HFFc6 (cell line): Measurements from ENCODE around the gene THOC1. TPM values are rescaled to one million over a fixed set of nuclear protein-coding genes. Genes with fewer than 3 reads are reported as not detected.

ENCODE experiments used
- DNase-seq: peaks from one replicate; pipeline ENCODE4 v3.0.0-alpha.2; 2018
- H3K27ac Mint-ChIP-seq: 2 replicates; pipeline ENCODE4 v1.8.0; 2020; ENCODE audit warnings: mild to moderate bottlenecking, mixed read lengths
- H3K27me3 Mint-ChIP-seq: 2 replicates; pipeline ENCODE4 v1.8.0; 2021; ENCODE audit warnings: mild to moderate bottlenecking, moderate library complexity, mixed read lengths; ENCODE audit not compliant: insufficient read depth
- H3K36me3 Mint-ChIP-seq: 2 replicates; pipeline ENCODE4 v1.8.0; 2021; ENCODE audit warnings: low read depth, mixed read lengths
- H3K4me1 Mint-ChIP-seq: 2 replicates; pipeline ENCODE4 v1.8.0; 2020; ENCODE audit warnings: low read depth, mixed read lengths
- H3K4me3 Mint-ChIP-seq: 2 replicates; pipeline ENCODE4 v1.8.0; 2020; ENCODE audit warnings: mild to moderate bottlenecking, moderate library complexity, mixed read lengths
- H3K9me3 Mint-ChIP-seq: 2 replicates; pipeline ENCODE4 v1.8.0; 2020; ENCODE audit warnings: mild to moderate bottlenecking, mixed read lengths
- total RNA-seq, 6 experiments: library from RNA; stranded (reverse); fragmentation: NEBNext Ultra II Directional; extraction: Animal tissue kit (Norgen Biotek cat#: 25700); gene quantifications; 2 replicates in 1 of 6; 3 replicates in 5 of 6; pipeline ENCODE4 v1.2.3, GENCODE V29; 2021
- TF ChIP-seq, protein P1 (sequence below): fragments of 200-600 bp; sonication (generic); IDR thresholded peaks from 2 replicates; pipeline ENCODE4 v1.5.0; 2021; ENCODE audit warnings: antibody characterized with exemption, mild to moderate bottlenecking

Gene THOC1
- total RNA-seq, 6 experiments from 2014 or later = 12.9 to 18.5 (median 16.4) TPM

DNA sequence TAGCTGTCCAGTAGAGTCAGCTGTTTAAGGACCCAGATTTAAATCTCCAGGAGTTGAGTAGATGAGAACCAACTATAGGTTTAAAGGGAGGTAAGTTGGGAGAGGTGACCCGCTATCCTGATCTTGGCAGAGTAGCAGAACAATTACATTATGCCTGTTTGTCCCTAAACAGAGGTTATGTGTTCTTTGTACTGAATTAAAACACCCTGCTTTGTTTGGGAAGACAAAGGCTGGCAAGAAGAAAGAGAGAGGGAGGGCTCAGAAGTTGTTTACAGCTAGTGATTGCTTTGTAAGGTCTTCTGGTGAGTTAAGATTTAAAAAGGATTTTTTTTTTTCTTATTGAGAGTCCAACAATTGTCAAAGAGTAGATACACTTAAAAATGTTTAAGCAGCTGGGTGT lies 72.2 kb downstream of the THOC1 start:
- no peak for DNase-seq
- Mint-ChIP-seq H3K27me3 (no peaks in the 10 kb centered on the region), H3K4me3 (no peak overlapping the region), H3K27ac (no peak overlapping the region), H3K36me3 (peaks cover 35% of the 10 kb centered on the region), H3K4me1 (peaks cover 15% of the 10 kb centered on the region), H3K9me3 (no peaks in the 10 kb centered on the region)
- TF ChIP-seq, protein P1, sequence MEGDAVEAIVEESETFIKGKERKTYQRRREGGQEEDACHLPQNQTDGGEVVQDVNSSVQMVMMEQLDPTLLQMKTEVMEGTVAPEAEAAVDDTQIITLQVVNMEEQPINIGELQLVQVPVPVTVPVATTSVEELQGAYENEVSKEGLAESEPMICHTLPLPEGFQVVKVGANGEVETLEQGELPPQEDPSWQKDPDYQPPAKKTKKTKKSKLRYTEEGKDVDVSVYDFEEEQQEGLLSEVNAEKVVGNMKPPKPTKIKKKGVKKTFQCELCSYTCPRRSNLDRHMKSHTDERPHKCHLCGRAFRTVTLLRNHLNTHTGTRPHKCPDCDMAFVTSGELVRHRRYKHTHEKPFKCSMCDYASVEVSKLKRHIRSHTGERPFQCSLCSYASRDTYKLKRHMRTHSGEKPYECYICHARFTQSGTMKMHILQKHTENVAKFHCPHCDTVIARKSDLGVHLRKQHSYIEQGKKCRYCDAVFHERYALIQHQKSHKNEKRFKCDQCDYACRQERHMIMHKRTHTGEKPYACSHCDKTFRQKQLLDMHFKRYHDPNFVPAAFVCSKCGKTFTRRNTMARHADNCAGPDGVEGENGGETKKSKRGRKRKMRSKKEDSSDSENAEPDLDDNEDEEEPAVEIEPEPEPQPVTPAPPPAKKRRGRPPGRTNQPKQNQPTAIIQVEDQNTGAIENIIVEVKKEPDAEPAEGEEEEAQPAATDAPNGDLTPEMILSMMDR = no peak

DNA sequence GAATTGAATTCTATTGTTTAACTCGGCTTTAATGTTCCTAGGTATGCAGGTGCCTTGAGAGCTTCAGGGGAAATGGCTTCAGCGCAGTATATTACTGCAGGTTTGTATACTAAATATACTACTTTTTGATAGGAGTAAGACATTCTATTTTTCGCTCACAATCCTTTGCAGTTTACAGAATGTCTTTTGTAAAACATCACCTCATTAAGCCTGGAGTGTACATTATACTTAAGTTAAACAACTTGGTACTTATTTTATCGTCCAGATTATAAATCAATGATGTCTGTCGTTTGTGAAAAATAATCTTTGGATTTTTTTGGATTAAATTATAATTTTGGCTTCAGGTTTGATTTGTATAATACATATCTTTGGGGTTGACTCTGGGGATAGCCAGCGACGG lies 75.0 kb downstream of the THOC1 start:
- Mint-ChIP-seq H3K9me3 (no peaks in the 10 kb centered on the region), H3K4me1 (peaks cover 15% of the 10 kb centered on the region), H3K27ac (no peak overlapping the region), H3K27me3 (no peaks in the 10 kb centered on the region), H3K4me3 (no peak overlapping the region), H3K36me3 (peaks cover 32% of the 10 kb centered on the region)
- DNase-seq = no peak
- TF ChIP-seq, protein P1 = no peak

DNA sequence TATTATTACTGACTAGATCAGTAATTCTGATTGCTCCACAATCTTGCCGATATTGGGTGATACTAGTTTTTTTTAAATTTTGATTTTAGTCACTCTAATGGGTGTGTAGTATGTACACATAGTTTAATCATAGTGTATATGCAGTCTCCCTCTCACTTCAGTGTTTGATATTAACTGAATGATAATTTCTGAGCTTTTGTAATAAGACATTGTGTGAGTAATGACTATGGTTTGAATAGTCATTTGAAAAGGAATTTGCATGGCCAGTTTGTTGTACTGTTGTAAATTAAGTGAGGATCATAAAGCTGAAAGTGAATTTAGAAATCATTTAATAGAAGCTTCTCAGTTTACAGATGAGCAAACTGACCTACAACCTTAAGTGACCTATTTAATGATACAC lies 76.1 kb downstream of the THOC1 start:
- no peaks in the 10 kb centered on the region for H3K27me3 Mint-ChIP-seq
- H3K27ac Mint-ChIP-seq = no peak overlapping the region
- DNase-seq = no peak
- H3K4me3 Mint-ChIP-seq = no peak overlapping the region
- H3K36me3 Mint-ChIP-seq = peaks cover 27% of the 10 kb centered on the region
- peaks cover 15% of the 10 kb centered on the region for H3K4me1 Mint-ChIP-seq
- H3K9me3 Mint-ChIP-seq = no peaks in the 10 kb centered on the region
- TF ChIP-seq, protein P1 = no peak

DNA sequence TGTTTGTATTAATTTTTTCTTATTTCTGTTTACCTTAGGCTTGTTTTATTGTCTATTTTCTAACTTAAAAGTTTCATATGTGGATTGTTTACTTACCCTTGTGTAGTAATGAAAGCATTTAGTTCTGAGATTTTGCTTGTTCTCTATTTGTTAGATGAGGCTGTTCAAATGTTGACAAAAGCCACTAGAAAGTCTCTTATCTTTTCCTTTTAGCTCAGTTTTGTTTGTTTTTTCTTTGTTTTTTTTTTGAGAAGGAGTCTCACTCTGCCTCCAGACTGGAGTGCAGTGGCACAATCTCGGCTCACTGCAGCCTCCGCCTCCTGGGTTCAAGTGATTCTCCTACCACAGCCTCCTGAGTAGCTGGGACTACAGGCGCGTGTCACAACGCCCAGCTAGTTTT lies 78.6 kb downstream of the THOC1 start:
- TF ChIP-seq, protein P1 = no peak

DNA sequence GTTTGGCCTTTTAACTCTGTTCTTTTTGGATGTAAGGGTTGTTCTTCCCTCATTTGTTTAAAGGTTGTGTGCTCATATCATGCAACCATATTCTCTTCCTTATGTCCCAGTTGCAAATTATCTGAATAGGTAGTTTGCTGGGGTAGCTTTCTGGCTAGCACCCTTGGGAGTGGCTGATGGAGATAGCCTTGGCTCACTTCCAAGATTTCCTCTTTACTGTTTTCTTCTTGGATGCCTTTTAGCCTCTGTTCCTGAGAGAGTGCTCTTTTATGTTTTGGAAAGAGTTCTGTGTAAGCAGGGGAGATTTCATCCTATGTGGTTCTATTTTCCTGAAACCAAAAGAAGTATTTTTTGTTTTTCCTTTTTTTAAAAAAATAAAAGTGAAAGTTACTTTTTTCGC lies 84.1 kb downstream of the THOC1 start:
- Mint-ChIP-seq H3K4me1 (peaks cover 10% of the 10 kb centered on the region), H3K27ac (no peak overlapping the region; the same call in 1 of the 2 replicates), H3K27me3 (no peaks in the 10 kb centered on the region; the same call in 1 of the 2 replicates), H3K4me3 (no peak overlapping the region), H3K36me3 (peaks cover 11% of the 10 kb centered on the region; the same call in 1 of the 2 replicates), H3K9me3 (no peaks in the 10 kb centered on the region)
- TF ChIP-seq, protein P1 = no peak
- no peak for DNase-seq

More for the DNA sequence above, 78.6 kb downstream of the THOC1 start:
- no peak for DNase-seq
- Mint-ChIP-seq H3K27ac (no peak overlapping the region), H3K4me1 (peaks cover 15% of the 10 kb centered on the region), H3K9me3 (no peaks in the 10 kb centered on the region), H3K36me3 (peaks cover 16% of the 10 kb centered on the region; the same call in 1 of the 2 replicates), H3K4me3 (no peak overlapping the region), H3K27me3 (no peaks in the 10 kb centered on the region)

DNA sequence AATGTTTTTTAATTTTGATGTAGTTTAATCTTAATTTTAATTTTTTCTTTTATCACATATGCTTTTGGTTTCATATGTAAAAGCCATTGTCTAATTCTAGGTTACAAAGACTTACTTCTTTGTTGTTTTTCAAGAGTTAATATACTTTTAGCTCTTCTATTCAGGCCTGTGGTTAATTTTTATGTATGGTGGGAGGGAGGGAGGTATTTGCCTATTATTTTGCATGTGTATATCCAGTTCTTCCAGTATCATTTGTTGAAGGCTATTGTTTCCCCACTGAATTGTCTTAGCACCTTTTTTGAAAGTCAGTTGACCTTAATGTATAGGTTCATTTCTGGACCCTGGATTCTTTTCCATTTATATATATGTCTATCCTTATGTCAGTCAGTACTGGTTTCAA lies 86.1 kb downstream of the THOC1 start:
- Mint-ChIP-seq H3K36me3 (peaks cover 11% of the 10 kb centered on the region; the same call in 1 of the 2 replicates), H3K27ac (no peak overlapping the region), H3K9me3 (no peaks in the 10 kb centered on the region), H3K4me3 (no peak overlapping the region), H3K27me3 (no peaks in the 10 kb centered on the region; the same call in 1 of the 2 replicates), H3K4me1 (peaks cover 10% of the 10 kb centered on the region)
- DNase-seq = no peak
- TF ChIP-seq, protein P1 = no peak
